Type B pancreatic cell (in vitro differentiated cells): Measurements from ENCODE around the gene NFU1. TPM values are rescaled to one million over a fixed set of nuclear protein-coding genes. Genes with fewer than 3 reads are reported as not detected.

Experiments used
- DNase-seq: peaks from one replicate; pipeline ENCODE4 v3.0.0; 2021; ENCODE audit warnings: mixed read lengths; ENCODE audit not compliant: unreplicated experiment; ENCODE audit errors: extremely low spot score
- H3K27ac Mint-ChIP-seq: 2 replicates; pipeline ENCODE4 v1.8.0; 2021; ENCODE audit warnings: mild to moderate bottlenecking, mixed read lengths
- H3K27me3 Mint-ChIP-seq: 2 replicates; pipeline ENCODE4 v1.8.0; 2021; ENCODE audit warnings: mixed read lengths
- H3K36me3 Mint-ChIP-seq: 2 replicates; pipeline ENCODE4 v1.8.0; 2021; ENCODE audit warnings: mixed read lengths
- H3K4me1 Mint-ChIP-seq: one replicate; pipeline ENCODE4 v1.8.0; 2021; ENCODE audit warnings: mixed read lengths; ENCODE audit not compliant: unreplicated experiment
- H3K4me3 Mint-ChIP-seq: 2 replicates; pipeline ENCODE4 v1.8.0; 2021; ENCODE audit warnings: mild to moderate bottlenecking, mixed read lengths
- H3K9me3 Mint-ChIP-seq: 2 replicates; pipeline ENCODE4 v1.8.0; 2021; ENCODE audit warnings: mixed read lengths
- CTCF ChIP-seq: fragments of 200-600 bp; sonication (generic); conservative IDR thresholded peaks from 2 replicates; pipeline ENCODE4 v1.5.0; 2021; ENCODE audit warnings: antibody characterized with exemption, mild to moderate bottlenecking
- total RNA-seq: library from RNA; stranded (reverse); gene quantifications from 2 replicates; pipeline ENCODE4 v1.2.1, GENCODE V29; 2021; ENCODE audit warnings: low replicate concordance

Gene NFU1
- total RNA-seq, 1 donor from 2014 or later, result 34.0 TPM

DNA sequence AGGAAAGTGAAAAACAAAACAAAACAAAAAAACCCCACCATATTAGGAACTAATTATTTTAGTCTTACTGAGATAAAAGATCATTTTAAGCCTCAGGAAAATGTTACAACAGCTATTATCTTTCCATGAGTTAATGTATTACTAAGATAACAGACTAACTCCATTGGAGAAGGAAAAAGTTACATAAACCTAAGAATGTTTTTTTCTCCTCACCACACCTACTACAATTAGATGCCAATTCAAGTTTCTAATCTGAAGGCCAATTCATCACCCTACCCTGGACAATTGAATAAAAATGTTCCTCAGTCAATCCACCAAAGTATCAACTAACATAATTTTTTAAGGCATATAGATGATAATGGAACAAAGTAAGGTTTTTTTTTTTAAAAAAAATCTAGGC, 40.0 kb downstream of the NFU1 start:
- TF ChIP-seq CTCF, result no peak
- Mint-ChIP-seq H3K4me3 (no peak overlapping the region), H3K9me3 (no peaks in the 10 kb centered on the region), H3K27me3 (no peaks in the 10 kb centered on the region), H3K27ac (no peak overlapping the region), H3K4me1 (no peaks in the 10 kb centered on the region), H3K36me3 (peaks cover 29% of the 10 kb centered on the region)
- no peak for DNase-seq

- H3K9me3 Mint-ChIP-seq, result no peaks in the 10 kb centered on the region
- no peak for DNase-seq
- no peak for TF ChIP-seq CTCF
- H3K4me1 Mint-ChIP-seq, result no peaks in the 10 kb centered on the region
- H3K4me3 Mint-ChIP-seq, result no peak overlapping the region
- H3K36me3 Mint-ChIP-seq, result peaks cover 29% of the 10 kb centered on the region
- H3K27me3 Mint-ChIP-seq, result no peaks in the 10 kb centered on the region
- no peak overlapping the region for H3K27ac Mint-ChIP-seq
These were observed 41.4 kb downstream of the NFU1 start for GRCh38 chr2:69395866-69396265.

GRCh38 chr2:69393963-69394362, 43.3 kb downstream of the NFU1 start:
- no peak for TF ChIP-seq CTCF
- Mint-ChIP-seq H3K4me3 (no peak overlapping the region), H3K4me1 (peaks cover 7% of the 10 kb centered on the region), H3K36me3 (peaks cover 25% of the 10 kb centered on the region), H3K27me3 (no peaks in the 10 kb centered on the region), H3K27ac (no peak overlapping the region), H3K9me3 (no peaks in the 10 kb centered on the region)
- DNase-seq, result no peak

DNA sequence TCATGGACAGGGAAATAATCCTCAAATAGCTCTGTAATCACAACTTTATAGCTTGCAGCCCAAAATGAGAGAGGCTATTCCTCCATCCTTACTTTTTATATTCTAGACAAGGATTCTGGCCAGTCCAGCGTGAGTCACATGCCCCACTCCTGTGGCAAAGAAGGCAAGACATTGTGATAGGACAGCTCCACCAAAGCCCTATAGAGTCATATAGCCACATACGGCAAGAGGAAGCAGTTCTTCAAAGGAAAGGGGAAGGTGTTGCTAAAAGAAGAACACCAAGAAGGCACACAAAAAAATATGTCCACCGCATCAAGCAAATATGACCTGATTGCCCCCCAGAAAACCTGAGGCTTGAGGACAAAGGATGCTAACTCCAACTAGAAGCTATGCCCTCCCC, 46.8 kb downstream of the NFU1 start:
- Mint-ChIP-seq H3K4me3 (no peak overlapping the region), H3K27me3 (no peaks in the 10 kb centered on the region), H3K9me3 (no peaks in the 10 kb centered on the region), H3K36me3 (peaks cover 16% of the 10 kb centered on the region), H3K27ac (no peak overlapping the region), H3K4me1 (peaks cover 29% of the 10 kb centered on the region)
- no peak for DNase-seq
- no peak for TF ChIP-seq CTCF

DNA sequence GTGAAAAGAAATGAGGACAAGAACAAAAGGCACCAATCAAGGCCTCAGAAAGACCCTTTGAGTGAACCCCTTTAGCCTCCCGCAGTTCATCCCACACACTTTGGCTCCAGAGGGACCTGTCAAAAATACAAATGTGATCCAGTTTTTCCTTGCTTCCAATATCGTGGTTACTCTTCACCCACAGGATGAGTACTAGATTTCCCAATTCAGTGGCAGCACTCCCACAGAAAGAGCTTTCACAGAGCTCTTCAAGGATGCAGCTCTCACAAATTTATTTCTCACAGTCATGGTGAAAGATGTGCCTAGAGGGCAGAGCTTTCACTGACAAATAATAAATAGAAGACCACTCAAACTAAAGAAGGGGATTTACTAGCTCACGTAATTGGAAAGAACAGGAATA, 47.2 kb downstream of the NFU1 start:
- Mint-ChIP-seq H3K27ac (no peak overlapping the region), H3K4me1 (peaks cover 29% of the 10 kb centered on the region), H3K27me3 (no peaks in the 10 kb centered on the region), H3K36me3 (peaks cover 15% of the 10 kb centered on the region), H3K4me3 (no peak overlapping the region), H3K9me3 (no peaks in the 10 kb centered on the region)
- TF ChIP-seq CTCF, result no peak
- DNase-seq, result no peak

GRCh38 chr2:69389271-69389670, 48.0 kb downstream of the NFU1 start:
- H3K4me1 Mint-ChIP-seq, result peaks cover 29% of the 10 kb centered on the region
- peak overlapping the region; percentile 56 for H3K4me3 Mint-ChIP-seq
- H3K27me3 Mint-ChIP-seq, result no peaks in the 10 kb centered on the region

More at GRCh38 chr2:69389271-69389670, 48.0 kb downstream of the NFU1 start:
- Mint-ChIP-seq H3K27ac (peak overlapping the region; percentile 32), H3K9me3 (no peaks in the 10 kb centered on the region), H3K36me3 (peaks cover 7% of the 10 kb centered on the region)
- no peak for DNase-seq
- TF ChIP-seq CTCF, result no peak
